Activated T-cell treated with anti-CD3 and anti-CD28 coated beads for 24 hours (primary cell): Measurements from ENCODE around the gene KCNIP4.

Experiments
- DNase-seq: peaks from one replicate; pipeline ENCODE4 v3.0.0-alpha.2; 2020; ENCODE audit warnings: low read depth

The KCNIP4 gene

GRCh38 chr4:21688596-21689265 lies 259.8 kb downstream of the KCNIP4 start:
- DNase-seq: no peak

GRCh38 chr4:21685911-21686310 lies 262.7 kb downstream of the KCNIP4 start:
- DNase-seq: no peak

- no peak for DNase-seq
These were observed 268.2 kb downstream of the KCNIP4 start for GRCh38 chr4:21680326-21680898.

GRCh38 chr4:21678711-21679110 lies 269.9 kb downstream of the KCNIP4 start:
- DNase-seq: no peak

GRCh38 chr4:21677173-21677572 lies 271.4 kb downstream of the KCNIP4 start:
- DNase-seq: no peak

- no peak for DNase-seq
These were observed 284.2 kb downstream of the KCNIP4 start for GRCh38 chr4:21664355-21664754.

GRCh38 chr4:21656832-21657231 lies 291.7 kb downstream of the KCNIP4 start:
- DNase-seq: no peak

- DNase-seq: no peak
These were observed 293.5 kb downstream of the KCNIP4 start for GRCh38 chr4:21655031-21655430.

GRCh38 chr4:21652508-21653231 lies 295.9 kb downstream of the KCNIP4 start:
- DNase-seq: no peak

GRCh38 chr4:21649391-21650090 lies 299.0 kb downstream of the KCNIP4 start:
- DNase-seq: no peak

GRCh38 chr4:21645776-21646175 lies 302.8 kb downstream of the KCNIP4 start:
- DNase-seq: no peak

GRCh38 chr4:21641696-21642095 lies 306.9 kb downstream of the KCNIP4 start:
- DNase-seq: no peak

GRCh38 chr4:21638171-21638725 lies 310.3 kb downstream of the KCNIP4 start:
- DNase-seq: no peak

GRCh38 chr4:21628916-21629610 lies 319.5 kb downstream of the KCNIP4 start:
- no peak for DNase-seq

GRCh38 chr4:21628116-21628670 lies 320.4 kb downstream of the KCNIP4 start:
- no peak for DNase-seq

GRCh38 chr4:21625447-21625846 lies 323.1 kb downstream of the KCNIP4 start:
- DNase-seq: no peak

- no peak for DNase-seq
These were observed 343.6 kb downstream of the KCNIP4 start for GRCh38 chr4:21605006-21605405.

GRCh38 chr4:21596521-21596920 lies 352.1 kb downstream of the KCNIP4 start:
- no peak for DNase-seq

- DNase-seq: no peak
These were observed 354.9 kb downstream of the KCNIP4 start for GRCh38 chr4:21593671-21594001.

- DNase-seq: no peak
These were observed 355.5 kb downstream of the KCNIP4 start for GRCh38 chr4:21592970-21593670.

- no peak for DNase-seq
These were observed 371.5 kb downstream of the KCNIP4 start for GRCh38 chr4:21577056-21577455.
